Suprapubic skin (tissue), 3 donors: Measurements from ENCODE around the gene PHF5A.

ENCODE experiments used
- CTCF ChIP-seq, 2 donors: fragments of 200-600 bp in 1 of 2; fragments of 450-650 bp in 1 of 2; sonication (generic) in 1 of 2; IDR thresholded peaks; one replicate each; pipeline ENCODE4 v1.5.1; 2016 to 2019; ENCODE audit warnings: antibody characterized with exemption in 2 of 2, mild to moderate bottlenecking in 1 of 2, moderate library complexity in 1 of 2
- POLR2A ChIP-seq, 2 donors: fragments of 450-650 bp; IDR thresholded peaks; one replicate each; pipeline ENCODE4 v1.6.1; 2017; ENCODE audit warnings: antibody characterized with exemption in 2 of 2, mild to moderate bottlenecking in 2 of 2, moderate library complexity in 2 of 2

- TF ChIP-seq POLR2A (IDR thresholded peaks at IDR 0.05) (no peak), CTCF (IDR thresholded peaks at IDR 0.05) (no peak)
Measured at GRCh38 chr22:41504397-41504796, 35.9 kb upstream of the PHF5A start.
